HepG2 (cell line): Measurements from ENCODE around the gene ZNF747. TPM values are rescaled to one million over a fixed set of nuclear protein-coding genes. Genes with fewer than 3 reads are reported as not detected.

Source experiments
- ATF6 ChIP-seq: sonication (generic); formaldehyde crosslinking; conservative IDR thresholded peaks from 2 replicates; pipeline ENCODE4 v1.4.0; 2020; ENCODE audit warnings: missing genetic modification reagents
- NFAT5 ChIP-seq: sonication (generic); formaldehyde crosslinking; IDR thresholded peaks from 2 replicates; pipeline ENCODE4 v1.4.0; 2020; ENCODE audit warnings: missing genetic modification reagents
- SIN3A ChIP-seq: IDR thresholded peaks from 2 replicates; pipeline ENCODE4 v1.6.1; 2011; ENCODE audit warnings: low read depth, mild to moderate bottlenecking, control low read depth, low read length, borderline replicate concordance
- WIZ ChIP-seq: sonication (generic); formaldehyde crosslinking; IDR thresholded peaks from 2 replicates; pipeline ENCODE4 v1.5.1; 2020; ENCODE audit warnings: mild to moderate bottlenecking, missing genetic modification reagents
- ZC3H13 ChIP-seq: sonication (generic); formaldehyde crosslinking; IDR thresholded peaks from 2 replicates; pipeline ENCODE4 v1.8.1; 2023; ENCODE audit warnings: mild to moderate bottlenecking, missing genetic modification reagents, moderate library complexity
- ZEB1 ChIP-seq: IDR thresholded peaks from 2 replicates; pipeline ENCODE4 v1.6.1; 2012; ENCODE audit warnings: mild to moderate bottlenecking, low read depth, inconsistent platforms; ENCODE audit not compliant: insufficient replicate concordance
- ZFP90 ChIP-seq: sonication (generic); formaldehyde crosslinking; IDR thresholded peaks from 2 replicates; pipeline ENCODE4 v1.8.0; 2022; ENCODE audit warnings: missing genetic modification reagents, mild to moderate bottlenecking, inconsistent platforms, borderline replicate concordance
- ZNF546 ChIP-seq: sonication (generic); formaldehyde crosslinking; conservative IDR thresholded peaks from 2 replicates; pipeline ENCODE4 v1.8.1; 2023; ENCODE audit warnings: mild to moderate bottlenecking, missing genetic modification reagents
- ZNF776 ChIP-seq: sonication (generic); formaldehyde crosslinking; IDR thresholded peaks from 2 replicates; pipeline ENCODE4 v1.4.0; 2020; ENCODE audit warnings: mild to moderate bottlenecking, missing genetic modification reagents
- polyA plus RNA-seq, 8 experiments: library from polyadenylated mRNA; depleted of rRNA in 3 of 8; stranded (reverse) in 7 of 8; unstranded in 1 of 8; fragments of >200 nt; fragmentation: Illumina TruSeq in 4 of 8; extraction: Trizol in 4 of 8; gene quantifications; 2 replicates each; pipeline versions ENCODE4 v1.2.1 to v1.2.3, GENCODE V29; 2011 to 2016; ENCODE audit warnings: low read depth in 4 of 8, missing spikeins in 1 of 8, mixed read lengths in 1 of 8; ENCODE audit not compliant: insufficient read depth in 1 of 8
- total RNA-seq, 5 experiments: library from RNA; depleted of rRNA; stranded (reverse); fragments of >200 nt; fragmentation: Illumina TruSeq; extraction: Trizol; gene quantifications; 2 replicates each; pipeline ENCODE4 v1.2.3, GENCODE V29; 2016; ENCODE audit warnings: low read depth in 1 of 5
- TF ChIP-seq, protein P1 (sequence below): sonication (generic); formaldehyde crosslinking; IDR thresholded peaks from 2 replicates; pipeline ENCODE4 v1.4.0; 2020; ENCODE audit warnings: mild to moderate bottlenecking, missing genetic modification reagents
- TF ChIP-seq, protein P2 (sequence below): IDR thresholded peaks from 2 replicates; pipeline ENCODE4 v1.6.1; 2016
- TF ChIP-seq, protein P3 (sequence below): sonication (generic); formaldehyde crosslinking; IDR thresholded peaks from 2 replicates; pipeline ENCODE4 v1.5.0; 2020; ENCODE audit warnings: missing genetic modification reagents

The ZNF747 gene
- total and polyA plus RNA-seq, 2 of the 13 experiments (the other 11 are each of a cell fraction or from before 2014, with no cell fraction given): 7.2 to 10.2 TPM

DNA sequence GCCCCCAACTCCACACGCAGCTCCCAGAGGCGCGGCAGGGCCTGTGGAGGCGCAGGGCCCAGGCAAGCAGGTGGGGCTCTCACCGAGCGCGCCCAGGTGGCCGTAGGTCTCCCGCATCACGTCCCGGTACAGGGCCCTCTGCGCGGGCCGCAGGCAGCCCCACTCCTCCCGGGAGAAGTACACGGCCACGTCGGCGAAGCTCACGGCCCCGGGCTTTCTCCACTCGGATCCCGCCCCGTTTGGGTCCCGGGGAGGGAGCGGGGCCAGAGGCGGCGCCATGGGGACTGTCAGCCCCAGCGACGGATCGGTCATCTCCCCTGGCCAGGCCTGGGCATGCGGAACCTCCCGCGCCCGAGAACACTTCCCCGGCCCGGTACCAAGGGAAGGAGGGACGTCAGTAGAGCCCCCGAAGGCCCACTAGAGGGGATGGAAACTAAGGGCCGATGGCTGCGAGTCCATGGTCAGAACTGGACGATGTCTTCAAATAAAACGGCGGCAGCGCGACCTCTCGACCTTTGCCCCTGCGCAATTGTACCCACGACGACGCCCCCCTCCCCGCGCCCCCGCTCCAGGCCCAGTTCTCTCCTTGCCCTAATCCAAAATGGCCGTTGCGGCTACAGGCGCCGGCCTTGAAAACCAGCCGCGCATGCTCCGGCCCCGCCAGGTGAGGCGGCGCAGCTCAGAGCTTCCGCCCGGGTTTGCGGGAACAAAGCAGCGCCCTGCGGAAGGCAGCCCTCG lies at the start of gene ZNF747 (continued):
- TF ChIP-seq ZFP90 (CRISPR knock-in tag): no peak; the same call in 1 of the 2 replicates
- peak; percentile 87 for TF ChIP-seq ZC3H13 (CRISPR knock-in tag)
- peak; percentile 92; the same call in 1 of the 2 replicates for TF ChIP-seq SIN3A
- peak; percentile 91; the same call in 1 of the 2 replicates for TF ChIP-seq WIZ
- no peak for TF ChIP-seq ATF6 (CRISPR knock-in tag)
- TF ChIP-seq, protein P1, sequence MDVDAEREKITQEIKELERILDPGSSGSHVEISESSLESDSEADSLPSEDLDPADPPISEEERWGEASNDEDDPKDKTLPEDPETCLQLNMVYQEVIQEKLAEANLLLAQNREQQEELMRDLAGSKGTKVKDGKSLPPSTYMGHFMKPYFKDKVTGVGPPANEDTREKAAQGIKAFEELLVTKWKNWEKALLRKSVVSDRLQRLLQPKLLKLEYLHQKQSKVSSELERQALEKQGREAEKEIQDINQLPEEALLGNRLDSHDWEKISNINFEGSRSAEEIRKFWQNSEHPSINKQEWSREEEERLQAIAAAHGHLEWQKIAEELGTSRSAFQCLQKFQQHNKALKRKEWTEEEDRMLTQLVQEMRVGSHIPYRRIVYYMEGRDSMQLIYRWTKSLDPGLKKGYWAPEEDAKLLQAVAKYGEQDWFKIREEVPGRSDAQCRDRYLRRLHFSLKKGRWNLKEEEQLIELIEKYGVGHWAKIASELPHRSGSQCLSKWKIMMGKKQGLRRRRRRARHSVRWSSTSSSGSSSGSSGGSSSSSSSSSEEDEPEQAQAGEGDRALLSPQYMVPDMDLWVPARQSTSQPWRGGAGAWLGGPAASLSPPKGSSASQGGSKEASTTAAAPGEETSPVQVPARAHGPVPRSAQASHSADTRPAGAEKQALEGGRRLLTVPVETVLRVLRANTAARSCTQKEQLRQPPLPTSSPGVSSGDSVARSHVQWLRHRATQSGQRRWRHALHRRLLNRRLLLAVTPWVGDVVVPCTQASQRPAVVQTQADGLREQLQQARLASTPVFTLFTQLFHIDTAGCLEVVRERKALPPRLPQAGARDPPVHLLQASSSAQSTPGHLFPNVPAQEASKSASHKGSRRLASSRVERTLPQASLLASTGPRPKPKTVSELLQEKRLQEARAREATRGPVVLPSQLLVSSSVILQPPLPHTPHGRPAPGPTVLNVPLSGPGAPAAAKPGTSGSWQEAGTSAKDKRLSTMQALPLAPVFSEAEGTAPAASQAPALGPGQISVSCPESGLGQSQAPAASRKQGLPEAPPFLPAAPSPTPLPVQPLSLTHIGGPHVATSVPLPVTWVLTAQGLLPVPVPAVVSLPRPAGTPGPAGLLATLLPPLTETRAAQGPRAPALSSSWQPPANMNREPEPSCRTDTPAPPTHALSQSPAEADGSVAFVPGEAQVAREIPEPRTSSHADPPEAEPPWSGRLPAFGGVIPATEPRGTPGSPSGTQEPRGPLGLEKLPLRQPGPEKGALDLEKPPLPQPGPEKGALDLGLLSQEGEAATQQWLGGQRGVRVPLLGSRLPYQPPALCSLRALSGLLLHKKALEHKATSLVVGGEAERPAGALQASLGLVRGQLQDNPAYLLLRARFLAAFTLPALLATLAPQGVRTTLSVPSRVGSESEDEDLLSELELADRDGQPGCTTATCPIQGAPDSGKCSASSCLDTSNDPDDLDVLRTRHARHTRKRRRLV (CRISPR knock-in tag): peak; percentile 91
- TF ChIP-seq ZNF546 (CRISPR knock-in tag): peak; percentile 81; the same call in 1 of the 2 replicates
- TF ChIP-seq, protein P2, sequence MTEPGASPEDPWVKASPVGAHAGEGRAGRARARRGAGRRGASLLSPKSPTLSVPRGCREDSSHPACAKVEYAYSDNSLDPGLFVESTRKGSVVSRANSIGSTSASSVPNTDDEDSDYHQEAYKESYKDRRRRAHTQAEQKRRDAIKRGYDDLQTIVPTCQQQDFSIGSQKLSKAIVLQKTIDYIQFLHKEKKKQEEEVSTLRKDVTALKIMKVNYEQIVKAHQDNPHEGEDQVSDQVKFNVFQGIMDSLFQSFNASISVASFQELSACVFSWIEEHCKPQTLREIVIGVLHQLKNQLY (CRISPR knock-in tag): 0 out of 2 replicates have a peak, but pooled peaks have one; percentile 41
- TF ChIP-seq, protein P3, sequence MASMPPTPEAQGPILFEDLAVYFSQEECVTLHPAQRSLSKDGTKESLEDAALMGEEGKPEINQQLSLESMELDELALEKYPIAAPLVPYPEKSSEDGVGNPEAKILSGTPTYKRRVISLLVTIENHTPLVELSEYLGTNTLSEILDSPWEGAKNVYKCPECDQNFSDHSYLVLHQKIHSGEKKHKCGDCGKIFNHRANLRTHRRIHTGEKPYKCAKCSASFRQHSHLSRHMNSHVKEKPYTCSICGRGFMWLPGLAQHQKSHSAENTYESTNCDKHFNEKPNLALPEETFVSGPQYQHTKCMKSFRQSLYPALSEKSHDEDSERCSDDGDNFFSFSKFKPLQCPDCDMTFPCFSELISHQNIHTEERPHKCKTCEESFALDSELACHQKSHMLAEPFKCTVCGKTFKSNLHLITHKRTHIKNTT (CRISPR knock-in tag): no peak
- peak; percentile 97 for TF ChIP-seq ZEB1
- TF ChIP-seq NFAT5 (CRISPR knock-in tag): no peak; the same call in 1 of the 2 replicates
- peak; percentile 86; the same call in 1 of the 2 replicates for TF ChIP-seq ZNF776 (CRISPR knock-in tag)
